SK-N-SH treated with all-trans-retinoic acid at 6 μM for 48 hours (cell line): ENCODE measurements around the gene CAMLG.
"Not testable (repeated sequence)": the region's sequence is repeated elsewhere in the genome, so short reads cannot be mapped to it uniquely, and the experiment has no call there.

Experiments used
- ATAC-seq: fragments of 200-7000 bp; cut with Tn5 transposase; 3 replicates; pipeline ENCODE4 v1.9.1; 2020; ENCODE audit warnings: mild to moderate bottlenecking, moderate library complexity
- ARNTL ChIP-seq: fragments of 450-650 bp; formaldehyde crosslinking; IDR thresholded peaks from 2 replicates; pipeline ENCODE4 v1.5.0; 2020; ENCODE audit warnings: low read depth, mild to moderate bottlenecking, moderate library complexity, borderline replicate concordance
- BACH2 ChIP-seq: fragments of 250-450 bp; sonication (Bioruptor Pico); IDR thresholded peaks from 2 replicates; pipeline ENCODE4 v1.9.0; 2021; ENCODE audit warnings: mild to moderate bottlenecking, borderline replicate concordance
- CSDC2 ChIP-seq: fragments of 250-450 bp; sonication (Bioruptor Pico); IDR thresholded peaks from 2 replicates; pipeline ENCODE4 v1.5.0; 2020; ENCODE audit warnings: mild to moderate bottlenecking, moderate library complexity
- GLIS3 ChIP-seq: fragments of 250-450 bp; sonication (Bioruptor Pico); IDR thresholded peaks from 2 replicates; pipeline ENCODE4 v1.5.0; 2020; ENCODE audit warnings: mild to moderate bottlenecking, moderate library complexity
- OSR1 ChIP-seq: fragments of 250-450 bp; sonication (Bioruptor Pico); IDR thresholded peaks from 2 replicates; pipeline ENCODE4 v1.8.0; 2022; ENCODE audit warnings: moderate library complexity, mild to moderate bottlenecking, inconsistent platforms
- RARB ChIP-seq: fragments of 250-450 bp; sonication (Bioruptor Pico); IDR thresholded peaks from 2 replicates; pipeline ENCODE4 v1.8.0; 2021; ENCODE audit warnings: mild to moderate bottlenecking, moderate library complexity
- SNAI2 ChIP-seq: fragments of 250-450 bp; sonication (Bioruptor Pico); IDR thresholded peaks from 2 replicates; pipeline ENCODE4 v1.5.0; 2020; ENCODE audit warnings: mild to moderate bottlenecking, moderate library complexity
- TCF4 ChIP-seq: fragments of 250-450 bp; sonication (Bioruptor Pico); IDR thresholded peaks from 2 replicates; pipeline ENCODE4 v1.8.0; 2021; ENCODE audit warnings: mild to moderate bottlenecking, moderate library complexity, borderline replicate concordance
- TOX ChIP-seq: fragments of 250-450 bp; sonication (Bioruptor Pico); IDR thresholded peaks from 2 replicates; pipeline ENCODE4 v1.8.0; 2021; ENCODE audit warnings: mild to moderate bottlenecking, moderate library complexity, borderline replicate concordance
- ZC3H10 ChIP-seq: fragments of 250-450 bp; sonication (Bioruptor Pico); IDR thresholded peaks from 2 replicates; pipeline ENCODE4 v1.5.1; 2021; ENCODE audit warnings: mild to moderate bottlenecking, moderate library complexity
- ZFP3 ChIP-seq: fragments of 250-450 bp; sonication (Bioruptor Pico); IDR thresholded peaks from 2 replicates; pipeline ENCODE4 v1.5.0; 2020; ENCODE audit warnings: mild to moderate bottlenecking, moderate library complexity
- ZNF565 ChIP-seq: fragments of 450-650 bp; formaldehyde crosslinking; conservative IDR thresholded peaks from 2 replicates; pipeline ENCODE4 v1.5.0; 2020; ENCODE audit warnings: low read depth, mild to moderate bottlenecking, moderate library complexity
- ZNF70 ChIP-seq: fragments of 450-650 bp; formaldehyde crosslinking; IDR thresholded peaks from 2 replicates; pipeline ENCODE4 v1.5.0; 2020; ENCODE audit warnings: mild to moderate bottlenecking, moderate library complexity
- ZNF8 ChIP-seq: fragments of 450-650 bp; formaldehyde crosslinking; IDR thresholded peaks from 2 replicates; pipeline ENCODE4 v1.5.0; 2020; ENCODE audit warnings: mild to moderate bottlenecking, moderate library complexity
- TF ChIP-seq, protein P1 (sequence below): fragments of 250-450 bp; sonication (Bioruptor Pico); IDR thresholded peaks from 2 replicates; pipeline ENCODE4 v1.5.1; 2020; ENCODE audit warnings: low read depth, mild to moderate bottlenecking, moderate library complexity
- TF ChIP-seq, protein P2 (sequence below): fragments of 250-450 bp; sonication (Bioruptor Pico); IDR thresholded peaks from 2 replicates; pipeline ENCODE4 v1.8.0; 2021; ENCODE audit warnings: low read depth, mild to moderate bottlenecking, moderate library complexity, borderline replicate concordance
- TF ChIP-seq, protein P3 (sequence below): fragments of 250-450 bp; sonication (Bioruptor Pico); IDR thresholded peaks from 2 replicates; pipeline ENCODE4 v1.5.0; 2020; ENCODE audit warnings: mild to moderate bottlenecking, moderate library complexity

CAMLG gene

DNA sequence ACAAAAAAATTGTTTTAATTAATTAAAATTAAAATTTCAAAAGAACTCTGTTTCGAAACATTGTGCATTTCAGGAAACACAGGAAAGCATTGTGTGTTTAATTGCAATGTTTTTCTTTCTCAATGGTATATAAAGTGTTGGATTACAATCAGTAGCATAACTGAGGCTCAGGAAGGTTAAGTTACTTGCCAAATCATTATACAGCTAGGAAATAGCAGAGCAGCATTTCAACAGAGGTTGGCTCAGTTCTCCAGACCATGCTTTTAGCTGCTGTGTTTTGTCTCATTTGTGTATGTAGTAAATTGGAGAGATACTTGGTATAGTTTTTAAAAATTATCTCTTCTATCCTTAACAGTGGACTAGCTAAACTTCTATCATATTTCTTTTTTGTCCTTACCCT lies 30.0 kb upstream of the CAMLG start (continued):
- TF ChIP-seq SNAI2 (CRISPR knock-in tag), result no peak
- no peak for TF ChIP-seq TOX
- no peak for TF ChIP-seq ZFP3 (CRISPR knock-in tag)
- no peak for TF ChIP-seq BACH2 (CRISPR knock-in tag)
- no peak for TF ChIP-seq TCF4
- TF ChIP-seq, protein P1, sequence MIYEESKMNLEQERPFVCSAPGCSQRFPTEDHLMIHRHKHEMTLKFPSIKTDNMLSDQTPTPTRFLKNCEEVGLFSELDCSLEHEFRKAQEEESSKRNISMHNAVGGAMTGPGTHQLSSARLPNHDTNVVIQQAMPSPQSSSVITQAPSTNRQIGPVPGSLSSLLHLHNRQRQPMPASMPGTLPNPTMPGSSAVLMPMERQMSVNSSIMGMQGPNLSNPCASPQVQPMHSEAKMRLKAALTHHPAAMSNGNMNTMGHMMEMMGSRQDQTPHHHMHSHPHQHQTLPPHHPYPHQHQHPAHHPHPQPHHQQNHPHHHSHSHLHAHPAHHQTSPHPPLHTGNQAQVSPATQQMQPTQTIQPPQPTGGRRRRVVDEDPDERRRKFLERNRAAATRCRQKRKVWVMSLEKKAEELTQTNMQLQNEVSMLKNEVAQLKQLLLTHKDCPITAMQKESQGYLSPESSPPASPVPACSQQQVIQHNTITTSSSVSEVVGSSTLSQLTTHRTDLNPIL, result no peak
- TF ChIP-seq ARNTL (CRISPR knock-in tag), result no peak
- no peak for TF ChIP-seq OSR1

DNA sequence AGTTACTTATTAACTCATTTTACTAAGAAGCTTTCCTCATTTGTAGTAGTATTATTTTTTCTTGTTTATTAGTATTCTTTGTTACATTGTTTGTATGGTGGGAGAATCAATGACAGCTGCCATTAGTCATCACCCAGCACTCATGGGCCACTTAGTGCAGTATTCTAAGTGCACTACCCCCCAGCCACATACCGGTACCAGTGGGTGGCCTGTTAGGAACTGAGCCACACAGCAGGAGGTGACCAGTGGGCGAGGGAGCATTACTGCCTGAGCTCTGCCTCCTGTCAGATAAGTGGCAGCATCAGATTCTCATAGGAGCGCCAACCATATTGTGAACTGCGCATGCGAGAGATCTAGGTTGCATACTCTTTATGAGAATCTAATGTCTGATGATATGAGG lies 24.2 kb upstream of the CAMLG start:
- no peak for TF ChIP-seq TCF4
- TF ChIP-seq, protein P2, sequence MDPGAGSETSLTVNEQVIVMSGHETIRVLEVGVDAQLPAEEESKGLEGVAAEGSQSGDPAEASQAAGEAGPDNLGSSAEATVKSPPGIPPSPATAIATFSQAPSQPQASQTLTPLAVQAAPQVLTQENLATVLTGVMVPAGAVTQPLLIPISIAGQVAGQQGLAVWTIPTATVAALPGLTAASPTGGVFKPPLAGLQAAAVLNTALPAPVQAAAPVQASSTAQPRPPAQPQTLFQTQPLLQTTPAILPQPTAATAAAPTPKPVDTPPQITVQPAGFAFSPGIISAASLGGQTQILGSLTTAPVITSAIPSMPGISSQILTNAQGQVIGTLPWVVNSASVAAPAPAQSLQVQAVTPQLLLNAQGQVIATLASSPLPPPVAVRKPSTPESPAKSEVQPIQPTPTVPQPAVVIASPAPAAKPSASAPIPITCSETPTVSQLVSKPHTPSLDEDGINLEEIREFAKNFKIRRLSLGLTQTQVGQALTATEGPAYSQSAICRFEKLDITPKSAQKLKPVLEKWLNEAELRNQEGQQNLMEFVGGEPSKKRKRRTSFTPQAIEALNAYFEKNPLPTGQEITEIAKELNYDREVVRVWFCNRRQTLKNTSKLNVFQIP, result no peak
- no peak for ATAC-seq

- no peak for ATAC-seq
- no peak for TF ChIP-seq GLIS3 (CRISPR knock-in tag)
- no peak for TF ChIP-seq CSDC2 (CRISPR knock-in tag)
- no peak for TF ChIP-seq ZNF8 (CRISPR knock-in tag)
- no peak for TF ChIP-seq TOX
- TF ChIP-seq, protein P1, result no peak
- TF ChIP-seq ARNTL (CRISPR knock-in tag), result no peak
- no peak for TF ChIP-seq SNAI2 (CRISPR knock-in tag)
- no peak for TF ChIP-seq ZFP3 (CRISPR knock-in tag)
- TF ChIP-seq, protein P3, sequence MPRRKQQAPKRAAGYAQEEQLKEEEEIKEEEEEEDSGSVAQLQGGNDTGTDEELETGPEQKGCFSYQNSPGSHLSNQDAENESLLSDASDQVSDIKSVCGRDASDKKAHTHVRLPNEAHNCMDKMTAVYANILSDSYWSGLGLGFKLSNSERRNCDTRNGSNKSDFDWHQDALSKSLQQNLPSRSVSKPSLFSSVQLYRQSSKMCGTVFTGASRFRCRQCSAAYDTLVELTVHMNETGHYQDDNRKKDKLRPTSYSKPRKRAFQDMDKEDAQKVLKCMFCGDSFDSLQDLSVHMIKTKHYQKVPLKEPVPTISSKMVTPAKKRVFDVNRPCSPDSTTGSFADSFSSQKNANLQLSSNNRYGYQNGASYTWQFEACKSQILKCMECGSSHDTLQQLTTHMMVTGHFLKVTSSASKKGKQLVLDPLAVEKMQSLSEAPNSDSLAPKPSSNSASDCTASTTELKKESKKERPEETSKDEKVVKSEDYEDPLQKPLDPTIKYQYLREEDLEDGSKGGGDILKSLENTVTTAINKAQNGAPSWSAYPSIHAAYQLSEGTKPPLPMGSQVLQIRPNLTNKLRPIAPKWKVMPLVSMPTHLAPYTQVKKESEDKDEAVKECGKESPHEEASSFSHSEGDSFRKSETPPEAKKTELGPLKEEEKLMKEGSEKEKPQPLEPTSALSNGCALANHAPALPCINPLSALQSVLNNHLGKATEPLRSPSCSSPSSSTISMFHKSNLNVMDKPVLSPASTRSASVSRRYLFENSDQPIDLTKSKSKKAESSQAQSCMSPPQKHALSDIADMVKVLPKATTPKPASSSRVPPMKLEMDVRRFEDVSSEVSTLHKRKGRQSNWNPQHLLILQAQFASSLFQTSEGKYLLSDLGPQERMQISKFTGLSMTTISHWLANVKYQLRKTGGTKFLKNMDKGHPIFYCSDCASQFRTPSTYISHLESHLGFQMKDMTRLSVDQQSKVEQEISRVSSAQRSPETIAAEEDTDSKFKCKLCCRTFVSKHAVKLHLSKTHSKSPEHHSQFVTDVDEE, result no peak
- no peak for TF ChIP-seq ZNF565 (CRISPR knock-in tag)
- TF ChIP-seq ZC3H10 (CRISPR knock-in tag), result no peak
Observed at GRCh38 chr5:134714541-134714940, 23.8 kb upstream of the CAMLG start.

DNA sequence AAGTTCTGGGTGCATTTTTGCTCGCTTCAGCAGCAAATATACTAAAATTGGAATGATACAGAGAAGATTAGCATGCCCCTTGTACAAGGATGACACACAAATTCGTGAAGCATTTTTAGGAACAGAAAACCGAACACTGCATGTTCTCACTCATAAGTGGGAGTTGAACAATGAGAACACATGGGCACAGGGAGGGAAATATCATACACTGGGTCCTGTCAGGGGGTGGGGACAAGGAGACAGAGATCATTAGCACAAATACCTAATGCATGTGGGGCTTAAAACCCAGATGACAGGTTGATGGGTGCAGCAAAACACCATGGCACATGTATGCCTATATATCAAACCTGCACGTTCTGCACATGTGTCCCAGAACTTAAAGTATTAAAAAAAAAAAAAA lies 22.9 kb upstream of the CAMLG start:
- not testable (repeated sequence) for ATAC-seq

DNA sequence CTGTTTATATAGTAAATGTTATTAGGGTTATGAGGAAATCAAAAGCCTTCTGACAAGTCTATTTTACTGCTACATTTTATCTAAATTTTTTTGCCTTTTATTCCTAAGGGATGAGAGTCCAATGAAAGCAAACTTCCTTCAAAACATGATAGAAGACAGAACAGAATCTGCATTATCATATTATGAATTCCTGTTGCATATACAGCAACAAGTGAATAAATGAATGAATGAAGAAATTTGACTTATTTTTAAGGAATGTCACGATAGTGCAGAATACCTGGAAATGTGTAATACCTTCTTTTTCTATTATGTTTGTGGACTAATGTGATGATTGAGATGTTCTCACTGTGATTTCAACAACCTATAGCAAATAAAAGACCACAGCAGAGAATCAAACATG lies 13.5 kb upstream of the CAMLG start:
- ATAC-seq, result no peak
- TF ChIP-seq SNAI2 (CRISPR knock-in tag) (no peak), TOX (no peak), ZNF8 (CRISPR knock-in tag) (no peak), RARB (CRISPR knock-in tag) (no peak), CSDC2 (CRISPR knock-in tag) (no peak), BACH2 (CRISPR knock-in tag) (no peak), ZNF70 (CRISPR knock-in tag) (no peak)
- TF ChIP-seq, protein P3, result no peak
